ENCODE results near the gene FNTB. TPM values are rescaled to one million over a fixed set of nuclear protein-coding genes. Genes with fewer than 3 reads are reported as not detected.

Gene FNTB
- total and polyA plus RNA-seq, 2 of the 13 experiments (the other 11 are each of a cell fraction or from before 2014, with no cell fraction given): 23.6 to 28.5 TPM

GRCh38 chr14:65003394-65003793, 16.7 kb downstream of the FNTB start (continued):
- TF ChIP-seq, protein P1, sequence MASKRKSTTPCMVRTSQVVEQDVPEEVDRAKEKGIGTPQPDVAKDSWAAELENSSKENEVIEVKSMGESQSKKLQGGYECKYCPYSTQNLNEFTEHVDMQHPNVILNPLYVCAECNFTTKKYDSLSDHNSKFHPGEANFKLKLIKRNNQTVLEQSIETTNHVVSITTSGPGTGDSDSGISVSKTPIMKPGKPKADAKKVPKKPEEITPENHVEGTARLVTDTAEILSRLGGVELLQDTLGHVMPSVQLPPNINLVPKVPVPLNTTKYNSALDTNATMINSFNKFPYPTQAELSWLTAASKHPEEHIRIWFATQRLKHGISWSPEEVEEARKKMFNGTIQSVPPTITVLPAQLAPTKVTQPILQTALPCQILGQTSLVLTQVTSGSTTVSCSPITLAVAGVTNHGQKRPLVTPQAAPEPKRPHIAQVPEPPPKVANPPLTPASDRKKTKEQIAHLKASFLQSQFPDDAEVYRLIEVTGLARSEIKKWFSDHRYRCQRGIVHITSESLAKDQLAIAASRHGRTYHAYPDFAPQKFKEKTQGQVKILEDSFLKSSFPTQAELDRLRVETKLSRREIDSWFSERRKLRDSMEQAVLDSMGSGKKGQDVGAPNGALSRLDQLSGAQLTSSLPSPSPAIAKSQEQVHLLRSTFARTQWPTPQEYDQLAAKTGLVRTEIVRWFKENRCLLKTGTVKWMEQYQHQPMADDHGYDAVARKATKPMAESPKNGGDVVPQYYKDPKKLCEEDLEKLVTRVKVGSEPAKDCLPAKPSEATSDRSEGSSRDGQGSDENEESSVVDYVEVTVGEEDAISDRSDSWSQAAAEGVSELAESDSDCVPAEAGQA (IDR thresholded peaks at IDR 0.05; ENCODE audit: low read depth): no peak
- TF ChIP-seq, protein P1 (CRISPR knock-in tag; IDR thresholded peaks at IDR 0.05; ENCODE audit: borderline replicate concordance): no peak
- TF ChIP-seq, protein P2, sequence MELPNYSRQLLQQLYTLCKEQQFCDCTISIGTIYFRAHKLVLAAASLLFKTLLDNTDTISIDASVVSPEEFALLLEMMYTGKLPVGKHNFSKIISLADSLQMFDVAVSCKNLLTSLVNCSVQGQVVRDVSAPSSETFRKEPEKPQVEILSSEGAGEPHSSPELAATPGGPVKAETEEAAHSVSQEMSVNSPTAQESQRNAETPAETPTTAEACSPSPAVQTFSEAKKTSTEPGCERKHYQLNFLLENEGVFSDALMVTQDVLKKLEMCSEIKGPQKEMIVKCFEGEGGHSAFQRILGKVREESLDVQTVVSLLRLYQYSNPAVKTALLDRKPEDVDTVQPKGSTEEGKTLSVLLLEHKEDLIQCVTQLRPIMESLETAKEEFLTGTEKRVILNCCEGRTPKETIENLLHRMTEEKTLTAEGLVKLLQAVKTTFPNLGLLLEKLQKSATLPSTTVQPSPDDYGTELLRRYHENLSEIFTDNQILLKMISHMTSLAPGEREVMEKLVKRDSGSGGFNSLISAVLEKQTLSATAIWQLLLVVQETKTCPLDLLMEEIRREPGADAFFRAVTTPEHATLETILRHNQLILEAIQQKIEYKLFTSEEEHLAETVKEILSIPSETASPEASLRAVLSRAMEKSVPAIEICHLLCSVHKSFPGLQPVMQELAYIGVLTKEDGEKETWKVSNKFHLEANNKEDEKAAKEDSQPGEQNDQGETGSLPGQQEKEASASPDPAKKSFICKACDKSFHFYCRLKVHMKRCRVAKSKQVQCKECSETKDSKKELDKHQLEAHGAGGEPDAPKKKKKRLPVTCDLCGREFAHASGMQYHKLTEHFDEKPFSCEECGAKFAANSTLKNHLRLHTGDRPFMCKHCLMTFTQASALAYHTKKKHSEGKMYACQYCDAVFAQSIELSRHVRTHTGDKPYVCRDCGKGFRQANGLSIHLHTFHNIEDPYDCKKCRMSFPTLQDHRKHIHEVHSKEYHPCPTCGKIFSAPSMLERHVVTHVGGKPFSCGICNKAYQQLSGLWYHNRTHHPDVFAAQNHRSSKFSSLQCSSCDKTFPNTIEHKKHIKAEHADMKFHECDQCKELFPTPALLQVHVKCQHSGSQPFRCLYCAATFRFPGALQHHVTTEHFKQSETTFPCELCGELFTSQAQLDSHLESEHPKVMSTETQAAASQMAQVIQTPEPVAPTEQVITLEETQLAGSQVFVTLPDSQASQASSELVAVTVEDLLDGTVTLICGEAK (IDR thresholded peaks at IDR 0.05): no peak
- TF ChIP-seq, protein P2 (CRISPR knock-in tag; IDR thresholded peaks at IDR 0.05): no peak
- no peak for TF ChIP-seq ZNF75D (CRISPR knock-in tag; IDR thresholded peaks at IDR 0.05; ENCODE audit: borderline replicate concordance)
- TF ChIP-seq SNAPC4 (CRISPR knock-in tag; IDR thresholded peaks at IDR 0.05): no peak
- no peak for TF ChIP-seq ZMYM4 (CRISPR knock-in tag; IDR thresholded peaks at IDR 0.05)
- TF ChIP-seq KDM3A (CRISPR knock-in tag; IDR thresholded peaks at IDR 0.05; ENCODE audit: low read depth): no peak
- no peak for TF ChIP-seq ZNF274 (CRISPR knock-in tag; IDR thresholded peaks at IDR 0.05)
- no peak for TF ChIP-seq ZNF235 (CRISPR knock-in tag; IDR thresholded peaks at IDR 0.05; ENCODE audit: borderline replicate concordance)
